ENCODE results near the gene AGBL1. TPM values are rescaled to one million over a fixed set of nuclear protein-coding genes. Genes with fewer than 3 reads are reported as not detected.

AGBL1 gene
- total and polyA plus RNA-seq, 2 experiments from 2014 or later: 0.03 TPM; not detected in 1

- no peaks in the 10 kb centered on the region for H3K9me3 Mint-ChIP-seq
- H3K36me3 ChIP-seq (ENCODE audit: insufficient read depth): no peaks in the 10 kb centered on the region
- no peaks in the 10 kb centered on the region for H3K36me3 Mint-ChIP-seq (ENCODE audit: low read depth)
- H2AFZ ChIP-seq: no peak overlapping the region
- no peaks in the 10 kb centered on the region for H3K4me1 ChIP-seq (ENCODE audit: insufficient read depth)
- no peaks in the 10 kb centered on the region; the same call in 1 of the 2 replicates for H3K9me2 ChIP-seq (ENCODE audit: insufficient read depth)
- no peak overlapping the region for H3K4me3 ChIP-seq
- H3K4me3 Mint-ChIP-seq: no peak overlapping the region
- no peaks in the 10 kb centered on the region for H3F3A ChIP-seq (replicated peaks; ENCODE audit: low read depth)
- no peak overlapping the region for H3K4me2 ChIP-seq
- DNase-seq (ENCODE audit: low spot score) (no peak), ATAC-seq (no peak)
- H3K27me3 Mint-ChIP-seq (ENCODE audit: insufficient read depth, low read depth, poor library complexity): peaks cover 3% of the 10 kb centered on the region
- TF ChIP-seq ETS1 (IDR thresholded peaks at IDR 0.05): no peak
- TF ChIP-seq ZNF114 (CRISPR knock-in tag; IDR thresholded peaks at IDR 0.05): no peak
- no peak for TF ChIP-seq EZH2 (IDR thresholded peaks at IDR 0.05; ENCODE audit: low read depth, unreplicated experiment)
- TF ChIP-seq EZH2phosphoT487 (IDR thresholded peaks at IDR 0.05; ENCODE audit: unreplicated experiment): no peak
- TF ChIP-seq POLR2AphosphoS5 (IDR thresholded peaks at IDR 0.05; ENCODE audit: low read depth): no peak
- no peak for TF ChIP-seq ZNF462 (CRISPR knock-in tag; IDR thresholded peaks at IDR 0.05)
- no peak for TF ChIP-seq CREB1 (CRISPR knock-in tag; IDR thresholded peaks at IDR 0.05; ENCODE audit: low read depth)
- TF ChIP-seq REST (IDR thresholded peaks at IDR 0.05; ENCODE audit: unreplicated experiment): no peak
- no peak for TF ChIP-seq NANOG (IDR thresholded peaks at IDR 0.05; ENCODE audit: borderline replicate concordance)
- no peak overlapping the region for H3K27ac ChIP-seq (ENCODE audit: low read depth)
- H3K4me1 Mint-ChIP-seq: no peaks in the 10 kb centered on the region
- H3K79me2 ChIP-seq (replicated peaks; ENCODE audit: insufficient read depth): no peaks in the 10 kb centered on the region
- no peaks in the 10 kb centered on the region for H3K27me3 ChIP-seq (ENCODE audit: insufficient read depth)
- no peak overlapping the region for H3K27ac Mint-ChIP-seq
- H4K20me1 ChIP-seq (replicated peaks; ENCODE audit: insufficient read depth): no peaks in the 10 kb centered on the region
Measured at GRCh38 chr15:86799226-86799625, 719.6 kb downstream of the AGBL1 start.

Measured in GM23338 (cell line).